ENCODE data around the gene GADD45B.

- no peak for TF ChIP-seq CTCF (IDR thresholded peaks at IDR 0.05)
- TF ChIP-seq POLR2A (IDR thresholded peaks at IDR 0.05) = no peak
These were observed 24.9 kb downstream of the GADD45B start for GRCh38 chr19:2500841-2501261.

Measured in Peyer's patch (tissue), 4 donors.